Stimulated activated naive CD8-positive, alpha-beta T cell treated with anti-CD3 and anti-CD28 coated beads, Interleukin-15, Interleukin-2, amounts not matched to agents 100 ng/mL and 50 ng/mL, for 24 hours (primary cell): ENCODE data around the gene TTYH1.

ENCODE experiments used
- H3K27ac Mint-ChIP-seq: one replicate; pipeline ENCODE4 v1.8.0; 2021; ENCODE audit warnings: mild to moderate bottlenecking, mixed read lengths
- H3K27me3 Mint-ChIP-seq: one replicate; pipeline ENCODE4 v1.8.0; 2021; ENCODE audit warnings: mixed read lengths
- H3K36me3 Mint-ChIP-seq: one replicate; pipeline ENCODE4 v1.8.0; 2021; ENCODE audit warnings: low read depth, mixed read lengths
- H3K4me1 Mint-ChIP-seq: one replicate; pipeline ENCODE4 v1.8.0; 2021; ENCODE audit warnings: low read depth, mixed read lengths
- H3K4me3 Mint-ChIP-seq: one replicate; pipeline ENCODE4 v1.8.0; 2021; ENCODE audit warnings: mild to moderate bottlenecking, mixed read lengths
- H3K9me3 Mint-ChIP-seq: one replicate; pipeline ENCODE4 v1.8.0; 2021; ENCODE audit warnings: mixed read lengths

TTYH1 gene

GRCh38 chr19:54383330-54383729 lies 31.9 kb upstream of the TTYH1 start:
- Mint-ChIP-seq H3K4me3 (no peak overlapping the region), H3K27me3 (peaks cover 8% of the 10 kb centered on the region), H3K27ac (no peak overlapping the region), H3K36me3 (no peaks in the 10 kb centered on the region), H3K9me3 (no peaks in the 10 kb centered on the region), H3K4me1 (peaks cover 24% of the 10 kb centered on the region)

- Mint-ChIP-seq H3K4me1 (peaks cover 36% of the 10 kb centered on the region), H3K27ac (peak overlapping the region; percentile 16), H3K4me3 (peak overlapping the region; percentile 82)
Observed at GRCh38 chr19:54387991-54388801, 27.1 kb upstream of the TTYH1 start.

GRCh38 chr19:54388802-54389139 lies 26.5 kb upstream of the TTYH1 start:
- Mint-ChIP-seq H3K4me3 (peak overlapping the region; percentile 82), H3K27me3 (peaks cover 4% of the 10 kb centered on the region), H3K4me1 (peaks cover 36% of the 10 kb centered on the region), H3K9me3 (no peaks in the 10 kb centered on the region), H3K27ac (peak overlapping the region; percentile 12), H3K36me3 (no peaks in the 10 kb centered on the region)

More at GRCh38 chr19:54387991-54388801, 27.1 kb upstream of the TTYH1 start:
- Mint-ChIP-seq H3K27me3 (peaks cover 4% of the 10 kb centered on the region), H3K36me3 (no peaks in the 10 kb centered on the region), H3K9me3 (no peaks in the 10 kb centered on the region)

- H3K27ac Mint-ChIP-seq: no peak overlapping the region
- no peaks in the 10 kb centered on the region for H3K36me3 Mint-ChIP-seq
- peaks cover 4% of the 10 kb centered on the region for H3K27me3 Mint-ChIP-seq
- no peaks in the 10 kb centered on the region for H3K9me3 Mint-ChIP-seq
- H3K4me3 Mint-ChIP-seq: no peak overlapping the region
- peaks cover 36% of the 10 kb centered on the region for H3K4me1 Mint-ChIP-seq
Observed at GRCh38 chr19:54389553-54389952, 25.7 kb upstream of the TTYH1 start.

GRCh38 chr19:54390942-54391577 lies 24.2 kb upstream of the TTYH1 start:
- Mint-ChIP-seq H3K36me3 (no peaks in the 10 kb centered on the region), H3K4me3 (no peak overlapping the region), H3K27me3 (peaks cover 7% of the 10 kb centered on the region), H3K27ac (no peak overlapping the region), H3K4me1 (peaks cover 36% of the 10 kb centered on the region), H3K9me3 (no peaks in the 10 kb centered on the region)

GRCh38 chr19:54391589-54392061 lies 23.6 kb upstream of the TTYH1 start:
- Mint-ChIP-seq H3K9me3 (no peaks in the 10 kb centered on the region), H3K4me1 (peaks cover 36% of the 10 kb centered on the region), H3K36me3 (no peaks in the 10 kb centered on the region), H3K27me3 (peaks cover 7% of the 10 kb centered on the region), H3K27ac (no peak overlapping the region), H3K4me3 (no peak overlapping the region)

GRCh38 chr19:54392105-54392504 lies 23.2 kb upstream of the TTYH1 start:
- peaks cover 7% of the 10 kb centered on the region for H3K27me3 Mint-ChIP-seq
- H3K4me1 Mint-ChIP-seq: peaks cover 36% of the 10 kb centered on the region
- H3K27ac Mint-ChIP-seq: no peak overlapping the region
- H3K9me3 Mint-ChIP-seq: no peaks in the 10 kb centered on the region
- H3K4me3 Mint-ChIP-seq: no peak overlapping the region
- H3K36me3 Mint-ChIP-seq: no peaks in the 10 kb centered on the region

GRCh38 chr19:54393381-54393780 lies 21.9 kb upstream of the TTYH1 start:
- Mint-ChIP-seq H3K36me3 (no peaks in the 10 kb centered on the region), H3K4me3 (no peak overlapping the region), H3K27ac (no peak overlapping the region), H3K4me1 (peaks cover 26% of the 10 kb centered on the region), H3K27me3 (peaks cover 7% of the 10 kb centered on the region), H3K9me3 (no peaks in the 10 kb centered on the region)

- Mint-ChIP-seq H3K36me3 (no peaks in the 10 kb centered on the region), H3K27ac (no peak overlapping the region)
Observed at GRCh38 chr19:54395685-54396084, 19.6 kb upstream of the TTYH1 start.

GRCh38 chr19:54399189-54399588 lies 16.1 kb upstream of the TTYH1 start:
- H3K4me1 Mint-ChIP-seq: no peaks in the 10 kb centered on the region
- no peak overlapping the region for H3K4me3 Mint-ChIP-seq
- H3K27ac Mint-ChIP-seq: no peak overlapping the region
- peaks cover 4% of the 10 kb centered on the region for H3K27me3 Mint-ChIP-seq
- H3K36me3 Mint-ChIP-seq: no peaks in the 10 kb centered on the region
- no peaks in the 10 kb centered on the region for H3K9me3 Mint-ChIP-seq

More at GRCh38 chr19:54395685-54396084, 19.6 kb upstream of the TTYH1 start:
- H3K4me1 Mint-ChIP-seq: peaks cover 6% of the 10 kb centered on the region
- H3K9me3 Mint-ChIP-seq: no peaks in the 10 kb centered on the region
- H3K27me3 Mint-ChIP-seq: peaks cover 7% of the 10 kb centered on the region
- no peak overlapping the region for H3K4me3 Mint-ChIP-seq

- no peak overlapping the region for H3K27ac Mint-ChIP-seq
- H3K27me3 Mint-ChIP-seq: peaks cover 2% of the 10 kb centered on the region
- no peak overlapping the region for H3K4me3 Mint-ChIP-seq
- no peaks in the 10 kb centered on the region for H3K9me3 Mint-ChIP-seq
- no peaks in the 10 kb centered on the region for H3K36me3 Mint-ChIP-seq
- no peaks in the 10 kb centered on the region for H3K4me1 Mint-ChIP-seq
Observed at GRCh38 chr19:54400913-54401312, 14.4 kb upstream of the TTYH1 start.

- no peaks in the 10 kb centered on the region for H3K9me3 Mint-ChIP-seq
- H3K4me1 Mint-ChIP-seq: no peaks in the 10 kb centered on the region
- H3K36me3 Mint-ChIP-seq: no peaks in the 10 kb centered on the region
- no peaks in the 10 kb centered on the region for H3K27me3 Mint-ChIP-seq
- no peak overlapping the region for H3K27ac Mint-ChIP-seq
- H3K4me3 Mint-ChIP-seq: no peak overlapping the region
Observed at GRCh38 chr19:54403054-54403453, 12.2 kb upstream of the TTYH1 start.

- H3K27me3 Mint-ChIP-seq: no peaks in the 10 kb centered on the region
- H3K36me3 Mint-ChIP-seq: no peaks in the 10 kb centered on the region
- no peak overlapping the region for H3K27ac Mint-ChIP-seq
- no peaks in the 10 kb centered on the region for H3K9me3 Mint-ChIP-seq
- H3K4me1 Mint-ChIP-seq: no peaks in the 10 kb centered on the region
- no peak overlapping the region for H3K4me3 Mint-ChIP-seq
Observed at GRCh38 chr19:54405628-54406027, 9.6 kb upstream of the TTYH1 start.

GRCh38 chr19:54407780-54408179 lies 7.5 kb upstream of the TTYH1 start:
- H3K27ac Mint-ChIP-seq: no peak overlapping the region
- H3K9me3 Mint-ChIP-seq: no peaks in the 10 kb centered on the region
- H3K4me1 Mint-ChIP-seq: no peaks in the 10 kb centered on the region
- no peak overlapping the region for H3K4me3 Mint-ChIP-seq
- H3K36me3 Mint-ChIP-seq: no peaks in the 10 kb centered on the region
- peaks cover 5% of the 10 kb centered on the region for H3K27me3 Mint-ChIP-seq

GRCh38 chr19:54408456-54409026 lies 6.7 kb upstream of the TTYH1 start:
- peaks cover 12% of the 10 kb centered on the region for H3K27me3 Mint-ChIP-seq
- no peaks in the 10 kb centered on the region for H3K36me3 Mint-ChIP-seq
- H3K9me3 Mint-ChIP-seq: no peaks in the 10 kb centered on the region
- no peaks in the 10 kb centered on the region for H3K4me1 Mint-ChIP-seq
- no peak overlapping the region for H3K27ac Mint-ChIP-seq
- no peak overlapping the region for H3K4me3 Mint-ChIP-seq
